Activated CD4-positive, alpha-beta memory T cell treated with anti-CD3 and anti-CD28 coated beads, Interleukin-2, amount 10 ng/mL, durations not matched to agents 7 days and 5 days (primary cell): ENCODE results near the gene MMP19. TPM values are rescaled to one million over a fixed set of nuclear protein-coding genes. Genes with fewer than 3 reads are reported as not detected.
"Not testable (repeated sequence)": the region's sequence is repeated elsewhere in the genome, so short reads cannot be mapped to it uniquely, and the experiment has no call there.

Experiments used
- CTCF ChIA-PET: fragments of 350-600 bp; sonication (Branson Sonifier 250); formaldehyde crosslinking; loops from one replicate; lab custom pipeline; 2021; ENCODE audit warnings: antibody characterized with exemption, inconsistent platforms; lab: Charles Lee
- POLR2A ChIA-PET: fragments of 350-600 bp; sonication (Branson Sonifier 250); formaldehyde crosslinking; loops from one replicate; lab custom pipeline; 2021; ENCODE audit warnings: antibody characterized with exemption; lab: Charles Lee
- DNase-seq: peaks from one replicate; pipeline ENCODE4 v3.0.0-alpha.2; 2020
- H3K27ac Mint-ChIP-seq: one replicate; pipeline ENCODE4 v1.8.0; 2021; ENCODE audit warnings: mild to moderate bottlenecking, mixed read lengths
- H3K27me3 Mint-ChIP-seq: one replicate; pipeline ENCODE4 v1.8.0; 2021; ENCODE audit warnings: mixed read lengths
- H3K36me3 Mint-ChIP-seq: one replicate; pipeline ENCODE4 v1.8.0; 2021; ENCODE audit warnings: low read depth, mixed read lengths
- H3K4me1 Mint-ChIP-seq: one replicate; pipeline ENCODE4 v1.8.0; 2021; ENCODE audit warnings: mixed read lengths
- H3K4me3 Mint-ChIP-seq: one replicate; pipeline ENCODE4 v1.8.0; 2021; ENCODE audit warnings: mild to moderate bottlenecking, mixed read lengths
- H3K9me3 Mint-ChIP-seq: one replicate; pipeline ENCODE4 v1.8.0; 2021; ENCODE audit warnings: mixed read lengths
- total RNA-seq, 2 experiments: library from RNA; stranded (reverse); gene quantifications; one replicate each; pipeline ENCODE4 v1.2.3, GENCODE V29; 2021

MMP19 gene
- total RNA-seq: not detected

GRCh38 chr12:55842681-55843429 is at the start of gene MMP19:
TSS of gene MMP19 (minus strand) at chr12:55842936. CDS start at chr12:55842830, 106 bp downstream.
- H3K9me3 Mint-ChIP-seq: no peaks in the 10 kb centered on the region
- peaks cover 6% of the 10 kb centered on the region for H3K27me3 Mint-ChIP-seq
- POLR2A ChIA-PET: no interaction called here
- CTCF ChIA-PET: no interaction called here
- no peak within 1 kb of the TSS for H3K4me3 Mint-ChIP-seq
- no peaks in the 10 kb centered on the region for H3K36me3 Mint-ChIP-seq
- no peak for DNase-seq
- H3K4me1 Mint-ChIP-seq: peaks cover 10% of the 10 kb centered on the region
- H3K27ac Mint-ChIP-seq: no peak within 1 kb of the TSS

DNA sequence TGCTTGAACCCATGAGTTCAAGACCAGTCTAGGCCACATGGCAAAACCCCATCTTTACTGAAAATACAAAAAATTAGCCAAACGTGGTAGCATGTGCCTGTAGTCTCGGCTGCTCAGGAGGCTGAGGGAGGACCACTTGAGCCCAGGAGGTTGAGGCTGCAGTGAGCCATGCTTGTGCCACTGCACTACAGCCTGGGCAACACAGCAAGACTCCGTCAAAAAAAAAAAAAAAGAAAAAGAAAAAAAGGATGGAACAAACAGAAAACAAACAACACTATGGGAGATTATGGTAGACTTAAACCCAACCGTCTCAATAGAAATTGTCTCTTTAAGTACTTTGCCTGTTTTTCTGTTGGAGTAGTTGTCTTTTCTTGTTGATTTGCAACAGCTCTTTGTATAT is 48.6 kb upstream of the MMP19 start:
- Mint-ChIP-seq H3K27ac (no peak overlapping the region), H3K4me3 (no peak overlapping the region), H3K36me3 (no peaks in the 10 kb centered on the region), H3K9me3 (no peaks in the 10 kb centered on the region), H3K4me1 (no peaks in the 10 kb centered on the region), H3K27me3 (no peaks in the 10 kb centered on the region)
- DNase-seq: no peak
- ChIA-PET POLR2A (no interaction called here), CTCF (no interaction called here)

GRCh38 chr12:55885113-55885512 is 42.4 kb upstream of the MMP19 start:
- Mint-ChIP-seq H3K4me3 (no peak overlapping the region), H3K36me3 (no peaks in the 10 kb centered on the region), H3K27ac (no peak overlapping the region), H3K9me3 (no peaks in the 10 kb centered on the region), H3K4me1 (peaks cover 12% of the 10 kb centered on the region), H3K27me3 (no peaks in the 10 kb centered on the region)
- ChIA-PET CTCF (no interaction called here), POLR2A (interaction anchor here (1.0 kb wide), 1 partner anchor 42 kb away, joined by 3 read pairs; the partner anchor contains the start of gene PYM1)
- DNase-seq: no peak

- peaks cover 5% of the 10 kb centered on the region for H3K4me1 Mint-ChIP-seq
- H3K27ac Mint-ChIP-seq: no peak overlapping the region
- POLR2A ChIA-PET: no interaction called here
- H3K36me3 Mint-ChIP-seq: peaks cover 11% of the 10 kb centered on the region
- H3K9me3 Mint-ChIP-seq: peaks cover 9% of the 10 kb centered on the region
- no peak overlapping the region for H3K4me3 Mint-ChIP-seq
- DNase-seq: no peak
- no peaks in the 10 kb centered on the region for H3K27me3 Mint-ChIP-seq
- CTCF ChIA-PET: interaction anchor here (0.6 kb wide), 1 partner anchor 13 kb away, joined by 4 read pairs; no protein-coding TSS in a partner anchor
These were observed 35.1 kb upstream of the MMP19 start for GRCh38 chr12:55877824-55878223.

GRCh38 chr12:55875704-55876467 is 33.1 kb upstream of the MMP19 start:
- DNase-seq: no peak
- Mint-ChIP-seq H3K4me1 (peaks cover 2% of the 10 kb centered on the region), H3K36me3 (peaks cover 11% of the 10 kb centered on the region), H3K27ac (no peak overlapping the region), H3K9me3 (peaks cover 9% of the 10 kb centered on the region), H3K4me3 (no peak overlapping the region), H3K27me3 (no peaks in the 10 kb centered on the region)
- ChIA-PET POLR2A (no interaction called here), CTCF (no interaction called here)

DNA sequence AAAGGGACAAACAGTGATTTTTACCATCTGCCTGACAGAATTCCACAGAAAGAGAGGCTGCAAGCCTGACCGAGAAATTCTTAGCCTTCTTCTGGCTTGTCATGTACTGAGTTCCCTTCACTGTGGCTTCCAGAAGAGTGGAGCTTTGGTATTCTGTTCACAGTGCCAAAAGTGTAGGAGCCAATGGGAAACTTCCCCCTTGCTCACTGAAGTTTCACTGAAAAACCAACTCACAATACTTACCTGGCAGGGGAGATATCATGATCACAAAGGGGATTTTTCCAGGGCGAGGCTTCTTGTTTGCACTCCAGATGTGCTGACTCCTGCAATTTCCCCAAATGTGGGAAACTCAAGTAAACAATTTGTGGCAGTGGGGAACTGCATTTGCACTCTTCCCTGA is 31.7 kb upstream of the MMP19 start:
- ChIA-PET CTCF (no interaction called here), POLR2A (no interaction called here)
- peaks cover 11% of the 10 kb centered on the region for H3K36me3 Mint-ChIP-seq
- H3K4me3 Mint-ChIP-seq: no peak overlapping the region
- DNase-seq: no peak
- no peak overlapping the region for H3K27ac Mint-ChIP-seq
- H3K9me3 Mint-ChIP-seq: peaks cover 9% of the 10 kb centered on the region
- no peaks in the 10 kb centered on the region for H3K4me1 Mint-ChIP-seq
- no peaks in the 10 kb centered on the region for H3K27me3 Mint-ChIP-seq

DNA sequence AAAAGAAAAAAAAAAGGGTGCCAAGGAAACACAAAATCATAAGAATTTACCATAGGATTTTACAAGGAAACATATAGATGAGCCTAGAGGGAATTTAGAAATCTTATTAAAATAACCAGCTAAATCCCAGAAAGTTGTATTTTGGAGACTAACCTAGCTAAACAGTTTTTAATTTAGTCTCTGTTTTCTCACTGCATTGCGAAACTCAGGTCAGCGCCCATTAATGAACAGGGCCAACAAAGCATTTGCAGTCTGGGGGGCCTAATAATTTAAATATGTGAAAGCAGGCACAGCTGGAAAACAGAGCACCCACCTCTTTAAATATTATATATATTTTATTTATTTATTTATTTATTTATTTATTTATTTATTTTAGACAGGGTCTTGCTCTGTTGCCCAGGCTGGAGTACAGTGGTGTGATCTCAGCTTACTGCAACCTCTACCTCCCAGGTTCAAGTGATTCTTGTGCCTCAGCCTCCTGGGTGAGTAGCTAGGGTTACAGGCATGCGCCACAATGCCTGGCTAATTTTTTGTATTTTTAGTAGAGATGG is 23.8 kb upstream of the MMP19 start:
- CTCF ChIA-PET, H3K36me3 Mint-ChIP-seq, H3K4me1 Mint-ChIP-seq, DNase-seq, POLR2A ChIA-PET, H3K9me3 Mint-ChIP-seq, H3K27ac Mint-ChIP-seq, H3K4me3 Mint-ChIP-seq, H3K27me3 Mint-ChIP-seq: not testable (repeated sequence)

DNA sequence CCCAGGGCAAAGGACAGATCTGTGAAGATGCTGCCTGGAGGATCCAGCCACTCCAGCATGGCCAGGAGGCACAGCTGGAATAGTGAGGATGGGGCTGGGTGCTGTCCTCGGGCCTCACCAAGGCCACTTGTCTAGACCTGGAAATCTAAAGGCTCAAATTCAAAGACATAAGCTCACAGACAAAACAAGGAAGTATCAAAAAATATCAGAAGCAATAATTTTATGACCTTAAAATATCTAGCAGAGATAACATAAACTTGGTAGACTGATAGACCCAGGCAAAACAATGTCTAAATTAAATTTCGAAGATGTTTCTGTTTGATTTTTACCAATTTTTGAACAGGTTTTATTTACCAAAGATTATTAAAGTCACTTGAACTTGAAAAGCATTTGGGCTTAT is 22.6 kb upstream of the MMP19 start:
- no peaks in the 10 kb centered on the region for H3K4me1 Mint-ChIP-seq

DNA sequence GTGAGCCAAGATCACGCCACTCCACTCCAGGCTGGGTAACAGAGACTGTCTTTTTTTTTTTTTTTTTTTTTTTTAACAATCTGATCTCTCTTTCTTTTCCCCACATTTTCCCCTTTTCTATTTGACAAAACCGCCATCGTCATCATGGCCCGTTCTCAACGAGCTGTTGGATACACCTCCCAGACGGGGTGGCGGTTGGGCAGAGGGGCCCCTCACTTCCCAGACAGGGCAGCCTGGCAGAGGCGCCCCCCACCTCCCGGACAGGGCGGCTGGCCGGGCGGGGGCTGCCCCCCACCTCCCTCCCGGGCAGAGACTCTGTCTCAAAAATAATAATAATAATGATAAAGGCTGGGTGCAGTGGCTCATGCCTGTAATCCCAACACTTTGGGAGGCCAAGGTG is 20.2 kb upstream of the MMP19 start:
- H3K27ac Mint-ChIP-seq, H3K9me3 Mint-ChIP-seq, POLR2A ChIA-PET, H3K36me3 Mint-ChIP-seq, H3K4me3 Mint-ChIP-seq, DNase-seq, H3K4me1 Mint-ChIP-seq, CTCF ChIA-PET, H3K27me3 Mint-ChIP-seq: not testable (repeated sequence)

More for the DNA sequence above, 22.6 kb upstream of the MMP19 start:
- peaks cover 4% of the 10 kb centered on the region for H3K9me3 Mint-ChIP-seq
- no peaks in the 10 kb centered on the region for H3K36me3 Mint-ChIP-seq
- ChIA-PET CTCF (interaction anchor here (0.7 kb wide), 1 partner anchor 130 kb away, joined by 4 read pairs; no protein-coding TSS in a partner anchor), POLR2A (interaction anchor here (0.7 to 1.2 kb wide), 2 partner anchors 48 to 51 kb away, joined by 3 to 4 read pairs; partner anchors contain the start of genes ORMDL2 and SARNP)
- H3K4me3 Mint-ChIP-seq: no peak overlapping the region
- H3K27me3 Mint-ChIP-seq: no peaks in the 10 kb centered on the region
- H3K27ac Mint-ChIP-seq: no peak overlapping the region
- DNase-seq: no peak

- POLR2A ChIA-PET: no interaction called here
- no peaks in the 10 kb centered on the region for H3K36me3 Mint-ChIP-seq
These were observed 19.6 kb upstream of the MMP19 start for GRCh38 chr12:55862286-55862685.

GRCh38 chr12:55861871-55862270 is 19.1 kb upstream of the MMP19 start:
- Mint-ChIP-seq H3K4me3 (no peak overlapping the region), H3K27me3 (no peaks in the 10 kb centered on the region), H3K9me3 (peaks cover 3% of the 10 kb centered on the region), H3K27ac (no peak overlapping the region), H3K36me3 (no peaks in the 10 kb centered on the region), H3K4me1 (no peaks in the 10 kb centered on the region)
- CTCF ChIA-PET: no interaction called here
- POLR2A ChIA-PET: no interaction called here
- no peak for DNase-seq

More at GRCh38 chr12:55862286-55862685, 19.6 kb upstream of the MMP19 start:
- CTCF ChIA-PET: no interaction called here
- H3K4me1 Mint-ChIP-seq: no peaks in the 10 kb centered on the region
- no peak for DNase-seq
- no peak overlapping the region for H3K4me3 Mint-ChIP-seq
- peaks cover 3% of the 10 kb centered on the region for H3K9me3 Mint-ChIP-seq
- H3K27ac Mint-ChIP-seq: no peak overlapping the region
- H3K27me3 Mint-ChIP-seq: no peaks in the 10 kb centered on the region

GRCh38 chr12:55861396-55861795 is 18.7 kb upstream of the MMP19 start:
- ChIA-PET CTCF (no interaction called here), POLR2A (no interaction called here)
- H3K4me3 Mint-ChIP-seq: no peak overlapping the region
- no peaks in the 10 kb centered on the region for H3K4me1 Mint-ChIP-seq
- H3K27ac Mint-ChIP-seq: no peak overlapping the region
- peaks cover 3% of the 10 kb centered on the region for H3K9me3 Mint-ChIP-seq
- DNase-seq: no peak
- no peaks in the 10 kb centered on the region for H3K36me3 Mint-ChIP-seq
- no peaks in the 10 kb centered on the region for H3K27me3 Mint-ChIP-seq

DNA sequence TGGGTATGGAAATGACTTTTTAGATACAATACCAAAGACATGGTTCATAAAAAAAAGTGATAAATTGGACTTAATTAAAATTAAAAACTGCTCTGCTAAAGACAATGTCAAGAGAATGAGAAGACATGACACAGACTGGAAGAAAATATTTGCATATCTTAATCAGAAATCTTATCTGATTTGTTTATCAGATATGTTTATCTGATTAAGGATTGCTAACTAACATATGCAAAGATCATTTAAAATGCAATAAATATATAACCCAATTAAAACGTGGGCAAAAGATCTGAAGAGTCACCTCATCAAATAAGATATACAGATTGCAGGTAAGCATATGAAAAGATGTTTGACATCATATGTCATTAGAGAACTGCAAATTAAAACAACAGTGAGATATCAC is 10.0 kb upstream of the MMP19 start:
- CTCF ChIA-PET: no interaction called here
- H3K4me1 Mint-ChIP-seq: peaks cover 5% of the 10 kb centered on the region
- no peaks in the 10 kb centered on the region for H3K9me3 Mint-ChIP-seq
- POLR2A ChIA-PET: interaction anchor here (1.3 kb wide), 1 partner anchor 22 kb away, joined by 4 read pairs; no protein-coding TSS in a partner anchor
- H3K36me3 Mint-ChIP-seq: no peaks in the 10 kb centered on the region
- no peak overlapping the region for H3K27ac Mint-ChIP-seq
- DNase-seq: no peak
- peaks cover 11% of the 10 kb centered on the region for H3K27me3 Mint-ChIP-seq
- H3K4me3 Mint-ChIP-seq: no peak overlapping the region
